Lung (tissue), 12 donors: ENCODE data around the gene TRMT112. TPM values are rescaled to one million over a fixed set of nuclear protein-coding genes. Genes with fewer than 3 reads are reported as not detected.

ENCODE experiments used
- ATAC-seq: fragments of 200-7000 bp; cut with Tn5 transposase; one replicate; pipeline ENCODE4 v1.9.1; 2020; ENCODE audit warnings: moderate number of reproducible peaks; ENCODE audit not compliant: insufficient read depth, low FRiP score
- DNase-seq, 3 donors: peaks; one replicate each; pipeline ENCODE4 v3.0.0-alpha.2; 2013 to 2017
- H3K27ac ChIP-seq, 2 donors: one replicate each; pipeline ENCODE4 v1.5.1; 2013; ENCODE audit warnings: mild to moderate bottlenecking in 2 of 2, moderate library complexity in 2 of 2, control low read depth in 1 of 2, inconsistent platforms in 1 of 2, low read depth in 1 of 2, low read length in 1 of 2
- H3K27me3 ChIP-seq, 3 donors: one replicate each; pipeline ENCODE4 v1.5.1; 2013; ENCODE audit warnings: low read length in 2 of 3; ENCODE audit not compliant: control insufficient read depth in 3 of 3, insufficient read depth in 3 of 3
- H3K36me3 ChIP-seq, 4 donors: one replicate each; pipeline ENCODE4 v1.5.1; 2013; ENCODE audit warnings: low read length in 4 of 4, mild to moderate bottlenecking in 1 of 4, moderate library complexity in 1 of 4; ENCODE audit not compliant: control insufficient read depth in 4 of 4, insufficient read depth in 4 of 4
- H3K4me1 ChIP-seq, 5 donors: one replicate each; pipeline ENCODE4 v1.5.1; 2013; ENCODE audit warnings: low read length in 5 of 5, mild to moderate bottlenecking in 2 of 5, moderate library complexity in 1 of 5; ENCODE audit not compliant: control insufficient read depth in 5 of 5, insufficient read depth in 5 of 5
- H3K4me3 ChIP-seq: one replicate; pipeline ENCODE4 v1.5.1; 2013; ENCODE audit warnings: mild to moderate bottlenecking, control low read depth, moderate library complexity
- H3K9ac ChIP-seq, 2 donors: one replicate each; pipeline ENCODE4 v1.5.1; 2013; ENCODE audit warnings: low read length in 2 of 2, control low read depth in 1 of 2; ENCODE audit not compliant: insufficient read depth in 1 of 2
- H3K9me3 ChIP-seq, 4 donors: one replicate each; pipeline ENCODE4 v1.5.1; 2013; ENCODE audit warnings: low read length in 3 of 4, mild to moderate bottlenecking in 1 of 4, moderate library complexity in 1 of 4; ENCODE audit not compliant: control insufficient read depth in 4 of 4, insufficient read depth in 3 of 4
- CTCF ChIP-seq: IDR thresholded peaks from 2 replicates; pipeline ENCODE4 v1.5.1; 2012; ENCODE audit warnings: mild to moderate bottlenecking; ENCODE audit errors: control extremely low read depth, extremely low read depth
- WGBS, 2 donors: extraction: QIAGEN DNeasy Blood & Tissue Kit; methylation state at CpG; one replicate each; pipeline ENCODE4 v1.1.7; 2013; 5-methylcytosine and 5-hydroxymethylcytosine counted together
- polyA plus RNA-seq, 2 donors: library from polyadenylated mRNA; stranded (reverse); fragments of 200-250 nt; gene quantifications; one replicate each; pipeline ENCODE4 v1.2.1, GENCODE V29; 2013
- total RNA-seq, 2 donors: library from RNA; depleted of rRNA in 1 of 2; stranded (reverse); fragments of >200 nt in 1 of 2; gene quantifications; one replicate each; pipeline ENCODE4 v1.2.1, GENCODE V29; 2014 to 2021
- donor health status: control.
- donor health status: control.
- donor health status: Bipolar disorder and iron deficiency.
- donor health status: healthy.
- donor health status: DM: yes; HTN: yes; CAD: no.

TRMT112 gene
- total and polyA plus RNA-seq, 4 donors, result 154 to 484 (median 205) TPM

GRCh38 chr11:64296236-64296635 is 21.1 kb downstream of the TRMT112 start:
- no peak for DNase-seq

GRCh38 chr11:64295760-64296159 is 21.6 kb downstream of the TRMT112 start:
- ATAC-seq (no peak), DNase-seq (no peak)
- Histone ChIP-seq H3K4me3 (no peak overlapping the region), H3K9ac (no peak overlapping the region), H3K4me1 (peaks cover 0 to 27% (median 10%) of the 10 kb centered on the region in 5 donors), H3K27ac (no peak overlapping the region), H3K36me3 (no peaks in the 10 kb centered on the region), H3K27me3 (peaks cover 0 to 82% (median 71%) of the 10 kb centered on the region in 3 donors), H3K9me3 (peaks cover 0 to 4% (median 0%) of the 10 kb centered on the region in 4 donors)
- TF ChIP-seq CTCF, result no peak
- 90 to 94% methylated on average over 4 of the region's 4 CpGs for WGBS, 2 donors

More at GRCh38 chr11:64296236-64296635, 21.1 kb downstream of the TRMT112 start:
- peaks cover 0 to 82% (median 72%) of the 10 kb centered on the region in 3 donors for H3K27me3 ChIP-seq
- TF ChIP-seq CTCF, result no peak
- WGBS, 2 donors, result 20 to 23% methylated on average over 1 of the region's 1 CpG
- no peak overlapping the region for H3K4me3 ChIP-seq
- no peak overlapping the region for H3K27ac ChIP-seq
- peaks cover 0 to 28% (median 10%) of the 10 kb centered on the region in 5 donors for H3K4me1 ChIP-seq
- H3K9me3 ChIP-seq, result peaks cover 0 to 2% (median 0%) of the 10 kb centered on the region in 4 donors
- no peak for ATAC-seq
- H3K36me3 ChIP-seq, result no peaks in the 10 kb centered on the region
- H3K9ac ChIP-seq, result no peak overlapping the region

GRCh38 chr11:64294774-64295173 is 22.6 kb downstream of the TRMT112 start:
- Histone ChIP-seq H3K4me3 (no peak overlapping the region), H3K9ac (no peak overlapping the region), H3K36me3 (no peaks in the 10 kb centered on the region), H3K4me1 (peaks cover 0 to 20% (median 9%) of the 10 kb centered on the region in 5 donors), H3K9me3 (peaks cover 0 to 5% (median 0%) of the 10 kb centered on the region in 4 donors), H3K27ac (no peak overlapping the region), H3K27me3 (peaks cover 0 to 80% (median 69%) of the 10 kb centered on the region in 3 donors)
- ATAC-seq (no peak), DNase-seq (no peak)
- TF ChIP-seq CTCF, result no peak
- 60 to 73% methylated on average over 3 of the region's 3 CpGs for WGBS, 2 donors
